Measurements from ENCODE around the gene SEMA6D.

Gene SEMA6D

GRCh38 chr15:47780971-47781370, 63.7 kb downstream of the SEMA6D start:
- H3K4me3 Mint-ChIP-seq, result no peak overlapping the region
- no peak overlapping the region for H3K27ac Mint-ChIP-seq
- no peaks in the 10 kb centered on the region for H3K4me1 Mint-ChIP-seq (ENCODE audit: low read depth)
- peaks cover 7% of the 10 kb centered on the region for H3K27me3 Mint-ChIP-seq
- H3K9me3 Mint-ChIP-seq, result no peaks in the 10 kb centered on the region
- no peaks in the 10 kb centered on the region for H3K36me3 Mint-ChIP-seq (ENCODE audit: low read depth)

GRCh38 chr15:47781527-47781926, 64.2 kb downstream of the SEMA6D start:
- Mint-ChIP-seq H3K9me3 (no peaks in the 10 kb centered on the region), H3K27me3 (peaks cover 7% of the 10 kb centered on the region), H3K4me1 (ENCODE audit: low read depth) (no peaks in the 10 kb centered on the region), H3K27ac (no peak overlapping the region), H3K36me3 (ENCODE audit: low read depth) (no peaks in the 10 kb centered on the region), H3K4me3 (no peak overlapping the region)

GRCh38 chr15:47784820-47785219, 67.5 kb downstream of the SEMA6D start:
- peaks cover 7% of the 10 kb centered on the region for H3K9me3 Mint-ChIP-seq
- H3K27me3 Mint-ChIP-seq, result no peaks in the 10 kb centered on the region
- no peaks in the 10 kb centered on the region for H3K4me1 Mint-ChIP-seq (ENCODE audit: low read depth)
- H3K36me3 Mint-ChIP-seq (ENCODE audit: low read depth), result no peaks in the 10 kb centered on the region
- no peak overlapping the region for H3K27ac Mint-ChIP-seq
- H3K4me3 Mint-ChIP-seq, result no peak overlapping the region

- Mint-ChIP-seq H3K9me3 (peaks cover 7% of the 10 kb centered on the region), H3K27me3 (no peaks in the 10 kb centered on the region), H3K36me3 (ENCODE audit: low read depth) (no peaks in the 10 kb centered on the region), H3K4me3 (no peak overlapping the region), H3K4me1 (ENCODE audit: low read depth) (no peaks in the 10 kb centered on the region), H3K27ac (no peak overlapping the region)
These were observed 69.1 kb downstream of the SEMA6D start for GRCh38 chr15:47786371-47786770.

GRCh38 chr15:47787875-47788274, 70.6 kb downstream of the SEMA6D start:
- no peak overlapping the region for H3K4me3 Mint-ChIP-seq
- no peak overlapping the region for H3K27ac Mint-ChIP-seq
- no peaks in the 10 kb centered on the region for H3K4me1 Mint-ChIP-seq (ENCODE audit: low read depth)
- H3K27me3 Mint-ChIP-seq, result no peaks in the 10 kb centered on the region
- H3K9me3 Mint-ChIP-seq, result peaks cover 7% of the 10 kb centered on the region
- no peaks in the 10 kb centered on the region for H3K36me3 Mint-ChIP-seq (ENCODE audit: low read depth)

GRCh38 chr15:47788685-47789084, 71.4 kb downstream of the SEMA6D start:
- no peaks in the 10 kb centered on the region for H3K4me1 Mint-ChIP-seq (ENCODE audit: low read depth)
- peaks cover 7% of the 10 kb centered on the region for H3K9me3 Mint-ChIP-seq
- no peak overlapping the region for H3K4me3 Mint-ChIP-seq
- no peaks in the 10 kb centered on the region for H3K27me3 Mint-ChIP-seq
- H3K36me3 Mint-ChIP-seq (ENCODE audit: low read depth), result no peaks in the 10 kb centered on the region
- no peak overlapping the region for H3K27ac Mint-ChIP-seq

GRCh38 chr15:47791161-47791560, 73.9 kb downstream of the SEMA6D start:
- H3K4me3 Mint-ChIP-seq, result no peak overlapping the region
- peaks cover 7% of the 10 kb centered on the region for H3K9me3 Mint-ChIP-seq
- no peaks in the 10 kb centered on the region for H3K36me3 Mint-ChIP-seq (ENCODE audit: low read depth)
- H3K27me3 Mint-ChIP-seq, result no peaks in the 10 kb centered on the region
- H3K27ac Mint-ChIP-seq, result no peak overlapping the region
- no peaks in the 10 kb centered on the region for H3K4me1 Mint-ChIP-seq (ENCODE audit: low read depth)

GRCh38 chr15:47792231-47792630, 74.9 kb downstream of the SEMA6D start:
- H3K27ac Mint-ChIP-seq, result no peak overlapping the region
- peaks cover 3% of the 10 kb centered on the region for H3K9me3 Mint-ChIP-seq
- H3K36me3 Mint-ChIP-seq (ENCODE audit: low read depth), result no peaks in the 10 kb centered on the region
- H3K4me1 Mint-ChIP-seq (ENCODE audit: low read depth), result no peaks in the 10 kb centered on the region
- no peak overlapping the region for H3K4me3 Mint-ChIP-seq
- H3K27me3 Mint-ChIP-seq, result no peaks in the 10 kb centered on the region

- Mint-ChIP-seq H3K4me3 (no peak overlapping the region), H3K9me3 (no peaks in the 10 kb centered on the region), H3K36me3 (ENCODE audit: low read depth) (no peaks in the 10 kb centered on the region), H3K27me3 (no peaks in the 10 kb centered on the region), H3K27ac (no peak overlapping the region), H3K4me1 (ENCODE audit: low read depth) (no peaks in the 10 kb centered on the region)
These were observed 77.1 kb downstream of the SEMA6D start for GRCh38 chr15:47794252-47794914.

GRCh38 chr15:47795864-47796263, 78.6 kb downstream of the SEMA6D start:
- H3K27ac Mint-ChIP-seq, result no peak overlapping the region
- no peaks in the 10 kb centered on the region for H3K36me3 Mint-ChIP-seq (ENCODE audit: low read depth)
- H3K4me1 Mint-ChIP-seq (ENCODE audit: low read depth), result no peaks in the 10 kb centered on the region
- H3K4me3 Mint-ChIP-seq, result no peak overlapping the region
- no peaks in the 10 kb centered on the region for H3K9me3 Mint-ChIP-seq
- no peaks in the 10 kb centered on the region for H3K27me3 Mint-ChIP-seq

GRCh38 chr15:47796339-47796738, 79.0 kb downstream of the SEMA6D start:
- H3K4me1 Mint-ChIP-seq (ENCODE audit: low read depth), result no peaks in the 10 kb centered on the region
- H3K27me3 Mint-ChIP-seq, result no peaks in the 10 kb centered on the region
- no peaks in the 10 kb centered on the region for H3K36me3 Mint-ChIP-seq (ENCODE audit: low read depth)
- no peak overlapping the region for H3K27ac Mint-ChIP-seq
- no peaks in the 10 kb centered on the region for H3K9me3 Mint-ChIP-seq
- no peak overlapping the region for H3K4me3 Mint-ChIP-seq

- Mint-ChIP-seq H3K27me3 (no peaks in the 10 kb centered on the region), H3K27ac (no peak overlapping the region), H3K4me1 (ENCODE audit: low read depth) (no peaks in the 10 kb centered on the region), H3K4me3 (no peak overlapping the region), H3K36me3 (ENCODE audit: low read depth) (no peaks in the 10 kb centered on the region), H3K9me3 (no peaks in the 10 kb centered on the region)
These were observed 79.5 kb downstream of the SEMA6D start for GRCh38 chr15:47796830-47797229.

- no peak overlapping the region for H3K27ac Mint-ChIP-seq
- H3K4me1 Mint-ChIP-seq (ENCODE audit: low read depth), result no peaks in the 10 kb centered on the region
- no peaks in the 10 kb centered on the region for H3K27me3 Mint-ChIP-seq
- H3K9me3 Mint-ChIP-seq, result no peaks in the 10 kb centered on the region
- H3K4me3 Mint-ChIP-seq, result no peak overlapping the region
- H3K36me3 Mint-ChIP-seq (ENCODE audit: low read depth), result no peaks in the 10 kb centered on the region
These were observed 84.2 kb downstream of the SEMA6D start for GRCh38 chr15:47801522-47801921.

- Mint-ChIP-seq H3K9me3 (no peaks in the 10 kb centered on the region), H3K27ac (no peak overlapping the region), H3K4me3 (no peak overlapping the region)
These were observed 84.9 kb downstream of the SEMA6D start for GRCh38 chr15:47802216-47802615.

GRCh38 chr15:47803767-47804166, 86.5 kb downstream of the SEMA6D start:
- no peak overlapping the region for H3K27ac Mint-ChIP-seq
- H3K4me1 Mint-ChIP-seq (ENCODE audit: low read depth), result no peaks in the 10 kb centered on the region
- H3K36me3 Mint-ChIP-seq (ENCODE audit: low read depth), result no peaks in the 10 kb centered on the region
- H3K4me3 Mint-ChIP-seq, result no peak overlapping the region
- no peaks in the 10 kb centered on the region for H3K27me3 Mint-ChIP-seq
- H3K9me3 Mint-ChIP-seq, result no peaks in the 10 kb centered on the region

More at GRCh38 chr15:47802216-47802615, 84.9 kb downstream of the SEMA6D start:
- Mint-ChIP-seq H3K27me3 (no peaks in the 10 kb centered on the region), H3K36me3 (ENCODE audit: low read depth) (no peaks in the 10 kb centered on the region), H3K4me1 (ENCODE audit: low read depth) (no peaks in the 10 kb centered on the region)

- Mint-ChIP-seq H3K27me3 (no peaks in the 10 kb centered on the region), H3K36me3 (ENCODE audit: low read depth) (no peaks in the 10 kb centered on the region), H3K9me3 (no peaks in the 10 kb centered on the region)
These were observed 87.4 kb downstream of the SEMA6D start for GRCh38 chr15:47804733-47805132.

More at GRCh38 chr15:47804733-47805132, 87.4 kb downstream of the SEMA6D start:
- H3K4me3 Mint-ChIP-seq, result no peak overlapping the region
- no peak overlapping the region for H3K27ac Mint-ChIP-seq
- H3K4me1 Mint-ChIP-seq (ENCODE audit: low read depth), result no peaks in the 10 kb centered on the region

Measured in stimulated activated naive CD8-positive, alpha-beta T cell treated with anti-CD3 and anti-CD28 coated beads, Interleukin-15, Interleukin-2, amounts not matched to agents 100 ng/mL and 50 ng/mL, for 24 hours (primary cell).